NB4 (cell line): Measurements from ENCODE around the gene NXF1.

Experiments used
- MYC ChIP-seq: IDR thresholded peaks from 2 replicates; pipeline ENCODE4 v1.6.1; 2011; ENCODE audit warnings: low read depth, low read length
- POLR2A ChIP-seq: IDR thresholded peaks from 2 replicates; pipeline ENCODE4 v1.6.1; 2011; ENCODE audit warnings: mild to moderate bottlenecking; ENCODE audit not compliant: insufficient read length; ENCODE audit errors: extremely low read depth
- TF ChIP-seq, protein P1 (sequence below): IDR thresholded peaks from one replicate; pipeline ENCODE4 v1.5.1; 2012; ENCODE audit warnings: low read depth, low read length

DNA sequence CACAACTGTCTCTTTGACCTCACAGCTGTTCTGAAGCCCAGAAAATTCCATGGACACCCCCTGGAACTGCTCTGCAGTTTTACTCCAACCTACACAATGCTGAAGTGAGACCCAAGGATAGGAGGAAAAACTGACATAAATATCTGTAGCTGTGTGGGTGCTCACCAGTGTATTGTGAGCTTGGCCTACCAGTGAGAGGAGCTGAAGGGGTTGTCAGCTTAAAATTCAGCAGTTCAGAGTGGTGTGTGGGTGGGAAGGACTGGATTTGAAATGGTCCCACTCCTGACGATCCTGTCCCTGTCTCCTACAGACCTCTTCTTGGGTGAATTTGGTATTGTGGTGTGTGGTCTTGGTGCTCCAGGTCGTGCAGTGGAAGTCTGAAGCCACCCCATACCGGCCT lies 15.7 kb downstream of the NXF1 start:
- TF ChIP-seq, protein P1, sequence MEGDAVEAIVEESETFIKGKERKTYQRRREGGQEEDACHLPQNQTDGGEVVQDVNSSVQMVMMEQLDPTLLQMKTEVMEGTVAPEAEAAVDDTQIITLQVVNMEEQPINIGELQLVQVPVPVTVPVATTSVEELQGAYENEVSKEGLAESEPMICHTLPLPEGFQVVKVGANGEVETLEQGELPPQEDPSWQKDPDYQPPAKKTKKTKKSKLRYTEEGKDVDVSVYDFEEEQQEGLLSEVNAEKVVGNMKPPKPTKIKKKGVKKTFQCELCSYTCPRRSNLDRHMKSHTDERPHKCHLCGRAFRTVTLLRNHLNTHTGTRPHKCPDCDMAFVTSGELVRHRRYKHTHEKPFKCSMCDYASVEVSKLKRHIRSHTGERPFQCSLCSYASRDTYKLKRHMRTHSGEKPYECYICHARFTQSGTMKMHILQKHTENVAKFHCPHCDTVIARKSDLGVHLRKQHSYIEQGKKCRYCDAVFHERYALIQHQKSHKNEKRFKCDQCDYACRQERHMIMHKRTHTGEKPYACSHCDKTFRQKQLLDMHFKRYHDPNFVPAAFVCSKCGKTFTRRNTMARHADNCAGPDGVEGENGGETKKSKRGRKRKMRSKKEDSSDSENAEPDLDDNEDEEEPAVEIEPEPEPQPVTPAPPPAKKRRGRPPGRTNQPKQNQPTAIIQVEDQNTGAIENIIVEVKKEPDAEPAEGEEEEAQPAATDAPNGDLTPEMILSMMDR, result no peak
- no peak for TF ChIP-seq MYC
- no peak for TF ChIP-seq POLR2A
